ENCODE data around the gene C1QC. TPM values are rescaled to one million over a fixed set of nuclear protein-coding genes. Genes with fewer than 3 reads are reported as not detected.

The C1QC gene
- total RNA-seq, 1 donor from 2014 or later: not detected

GRCh38 chr1:22606161-22606560 lies 37.3 kb upstream of the C1QC start:
- Mint-ChIP-seq H3K27me3 (peaks cover 75% of the 10 kb centered on the region), H3K9me3 (ENCODE audit: low read depth) (no peaks in the 10 kb centered on the region), H3K4me1 (ENCODE audit: low read depth) (no peaks in the 10 kb centered on the region), H3K4me3 (ENCODE audit: low read depth) (no peak overlapping the region), H3K27ac (no peak overlapping the region), H3K36me3 (ENCODE audit: insufficient read depth) (no peaks in the 10 kb centered on the region)
- TF ChIP-seq CTCF (IDR thresholded peaks at IDR 0.05; ENCODE audit: unreplicated experiment): no peak
- no peak for DNase-seq (ENCODE audit: low spot score, unreplicated experiment)

- peaks cover 81% of the 10 kb centered on the region for H3K27me3 Mint-ChIP-seq
- no peaks in the 10 kb centered on the region for H3K36me3 Mint-ChIP-seq (ENCODE audit: insufficient read depth)
- no peaks in the 10 kb centered on the region for H3K4me1 Mint-ChIP-seq (ENCODE audit: low read depth)
- no peaks in the 10 kb centered on the region for H3K9me3 Mint-ChIP-seq (ENCODE audit: low read depth)
- no peak overlapping the region for H3K4me3 Mint-ChIP-seq (ENCODE audit: low read depth)
- H3K27ac Mint-ChIP-seq: no peak overlapping the region
- no peak for TF ChIP-seq CTCF (IDR thresholded peaks at IDR 0.05; ENCODE audit: unreplicated experiment)
- DNase-seq (ENCODE audit: low spot score, unreplicated experiment): no peak
These were observed 36.3 kb upstream of the C1QC start for GRCh38 chr1:22607154-22607553.

- no peak overlapping the region for H3K4me3 Mint-ChIP-seq (ENCODE audit: low read depth)
- peaks cover 87% of the 10 kb centered on the region for H3K27me3 Mint-ChIP-seq
- H3K9me3 Mint-ChIP-seq (ENCODE audit: low read depth): no peaks in the 10 kb centered on the region
- no peaks in the 10 kb centered on the region for H3K4me1 Mint-ChIP-seq (ENCODE audit: low read depth)
- DNase-seq (ENCODE audit: low spot score, unreplicated experiment): no peak
- TF ChIP-seq CTCF (IDR thresholded peaks at IDR 0.05; ENCODE audit: unreplicated experiment): no peak
- H3K36me3 Mint-ChIP-seq (ENCODE audit: insufficient read depth): no peaks in the 10 kb centered on the region
- no peak overlapping the region for H3K27ac Mint-ChIP-seq
These were observed 35.1 kb upstream of the C1QC start for GRCh38 chr1:22608361-22608760.

- no peak for TF ChIP-seq CTCF (IDR thresholded peaks at IDR 0.05; ENCODE audit: unreplicated experiment)
- H3K9me3 Mint-ChIP-seq (ENCODE audit: low read depth): no peaks in the 10 kb centered on the region
- H3K4me1 Mint-ChIP-seq (ENCODE audit: low read depth): no peaks in the 10 kb centered on the region
- H3K27ac Mint-ChIP-seq: no peak overlapping the region
- no peak for DNase-seq (ENCODE audit: low spot score, unreplicated experiment)
- H3K36me3 Mint-ChIP-seq (ENCODE audit: insufficient read depth): no peaks in the 10 kb centered on the region
- no peak overlapping the region for H3K4me3 Mint-ChIP-seq (ENCODE audit: low read depth)
- H3K27me3 Mint-ChIP-seq: peaks cover 84% of the 10 kb centered on the region
These were observed 34.1 kb upstream of the C1QC start for GRCh38 chr1:22609291-22609690.

- Mint-ChIP-seq H3K36me3 (ENCODE audit: insufficient read depth) (no peaks in the 10 kb centered on the region), H3K4me1 (ENCODE audit: low read depth) (no peaks in the 10 kb centered on the region), H3K9me3 (ENCODE audit: low read depth) (no peaks in the 10 kb centered on the region), H3K27me3 (peaks cover 80% of the 10 kb centered on the region), H3K27ac (no peak overlapping the region), H3K4me3 (ENCODE audit: low read depth) (no peak overlapping the region)
- DNase-seq (ENCODE audit: low spot score, unreplicated experiment): peak; percentile 80
- no peak for TF ChIP-seq CTCF (IDR thresholded peaks at IDR 0.05; ENCODE audit: unreplicated experiment)
These were observed 31.9 kb upstream of the C1QC start for GRCh38 chr1:22611530-22611947.
